HEK293 (cell line): ENCODE data around the gene COL9A3.
A peak's percentile ranks its signal among the peaks of the same experiment; 100 is the strongest.

Experiments used
- CTCF ChIA-PET: fragments of 350-600 bp; formaldehyde crosslinking; extraction: SDS; loops from one replicate; lab custom pipeline; 2021; ENCODE audit warnings: antibody characterized with exemption; lab: Yijun Ruan, JAX
- POLR2A ChIA-PET: fragments of 300-600 bp; formaldehyde crosslinking; extraction: SDS; loops from one replicate; lab custom pipeline; 2020; ENCODE audit warnings: antibody characterized with exemption, inconsistent platforms; lab: Yijun Ruan, JAX
- H3K27ac ChIP-seq: fragments of 200-500 bp; sonication (Bioruptor generic); 2 replicates; pipeline ENCODE4 v1.5.1; 2014; ENCODE audit warnings: low read depth, low read length, control low read depth, inconsistent platforms; ENCODE audit errors: extremely low read depth
- H3K36me3 ChIP-seq, 2 experiments: fragments of 200-500 bp in 1 of 2; sonication (Bioruptor generic) in 1 of 2; 1 replicate in 1 of 2; 2 replicates in 1 of 2; pipeline ENCODE4 v1.5.1; 2014 to 2017; ENCODE audit warnings: inconsistent platforms in 2 of 2, low read length in 2 of 2; ENCODE audit not compliant: control insufficient read depth in 2 of 2, insufficient read depth in 1 of 2
- H3K4me1 ChIP-seq: fragments of 200-500 bp; sonication (Bioruptor generic); 2 replicates; pipeline ENCODE4 v1.5.1; 2014; ENCODE audit warnings: mild to moderate bottlenecking, low read length, inconsistent platforms; ENCODE audit not compliant: control insufficient read depth, insufficient read depth
- H3K4me3 ChIP-seq: 2 replicates; pipeline ENCODE4 v1.5.1; 2011; ENCODE audit warnings: low read depth, mild to moderate bottlenecking, control low read depth, low read length, moderate library complexity
- H3K9me3 ChIP-seq: fragments of 200-500 bp; sonication (Bioruptor generic); 2 replicates; pipeline ENCODE4 v1.5.1; 2014; ENCODE audit warnings: low read depth, low read length, inconsistent platforms; ENCODE audit not compliant: control insufficient read depth, insufficient read depth
- BCL11A ChIP-seq: fragments of 450-650 bp; formaldehyde crosslinking; IDR thresholded peaks from 2 replicates; pipeline ENCODE4 v1.5.1; 2016; ENCODE audit warnings: low read depth, missing biosample characterization, missing genetic modification characterization
- GLIS1 ChIP-seq: fragments of 450-650 bp; formaldehyde crosslinking; IDR thresholded peaks from 2 replicates; pipeline ENCODE4 v1.5.1; 2016; ENCODE audit warnings: missing biosample characterization, missing genetic modification characterization
- HOXC10 ChIP-seq: sonication (generic); formaldehyde crosslinking; IDR thresholded peaks from 2 replicates; pipeline ENCODE4 v1.8.1; 2023; ENCODE audit warnings: mild to moderate bottlenecking, missing genetic modification reagents
- SP3 ChIP-seq: fragments of 450-650 bp; formaldehyde crosslinking; IDR thresholded peaks from 2 replicates; pipeline ENCODE4 v1.5.1; 2016; ENCODE audit warnings: missing biosample characterization, missing genetic modification characterization
- SP7 ChIP-seq: fragments of 450-650 bp; formaldehyde crosslinking; IDR thresholded peaks from 2 replicates; pipeline ENCODE4 v1.5.1; 2016; ENCODE audit warnings: missing biosample characterization, missing genetic modification characterization
- ZBTB8A ChIP-seq: fragments of 450-650 bp; formaldehyde crosslinking; IDR thresholded peaks from 2 replicates; pipeline ENCODE4 v1.5.1; 2016; ENCODE audit warnings: missing biosample characterization, missing genetic modification characterization
- ZFP37 ChIP-seq: fragments of 450-650 bp; formaldehyde crosslinking; IDR thresholded peaks from 2 replicates; pipeline ENCODE4 v1.5.1; 2016; ENCODE audit warnings: missing biosample characterization, missing genetic modification characterization
- ZNF140 ChIP-seq: fragments of 450-650 bp; formaldehyde crosslinking; IDR thresholded peaks from 2 replicates; pipeline ENCODE4 v1.5.1; 2016; ENCODE audit warnings: missing biosample characterization, missing genetic modification characterization
- ZNF2 ChIP-seq: fragments of 450-650 bp; formaldehyde crosslinking; IDR thresholded peaks from 2 replicates; pipeline ENCODE4 v1.5.1; 2016; ENCODE audit warnings: missing biosample characterization, missing genetic modification characterization
- ZNF211 ChIP-seq: fragments of 450-650 bp; formaldehyde crosslinking; IDR thresholded peaks from 2 replicates; pipeline ENCODE4 v1.5.1; 2016; ENCODE audit warnings: low read depth, missing biosample characterization, missing genetic modification characterization
- ZNF521 ChIP-seq: fragments of 450-650 bp; formaldehyde crosslinking; IDR thresholded peaks from 2 replicates; pipeline ENCODE4 v1.5.1; 2017; ENCODE audit warnings: missing biosample characterization, mild to moderate bottlenecking, missing genetic modification characterization
- ZNF571 ChIP-seq: fragments of 450-650 bp; formaldehyde crosslinking; IDR thresholded peaks from 2 replicates; pipeline ENCODE4 v1.5.0; 2017; ENCODE audit warnings: missing biosample characterization, missing genetic modification characterization
- ZNF621 ChIP-seq: fragments of 450-650 bp; formaldehyde crosslinking; IDR thresholded peaks from 2 replicates; pipeline ENCODE4 v1.5.1; 2017; ENCODE audit warnings: missing biosample characterization, missing genetic modification characterization
- ZNF660 ChIP-seq: fragments of 450-650 bp; IDR thresholded peaks from 2 replicates; pipeline ENCODE4 v1.5.1; 2018; ENCODE audit warnings: missing biosample characterization, mild to moderate bottlenecking, missing genetic modification characterization
- ZNF692 ChIP-seq: fragments of 450-650 bp; formaldehyde crosslinking; IDR thresholded peaks from 2 replicates; pipeline ENCODE4 v1.5.1; 2016; ENCODE audit warnings: missing biosample characterization, missing genetic modification characterization
- ZNF76 ChIP-seq: fragments of 450-650 bp; formaldehyde crosslinking; IDR thresholded peaks from 2 replicates; pipeline ENCODE4; 2016; ENCODE audit warnings: low read depth, missing biosample characterization, missing genetic modification characterization, borderline replicate concordance
- ZNF777 ChIP-seq: fragments of 450-650 bp; formaldehyde crosslinking; IDR thresholded peaks from 2 replicates; pipeline ENCODE4 v1.5.1; 2017; ENCODE audit warnings: missing biosample characterization, missing genetic modification characterization, borderline replicate concordance
- ZNF830 ChIP-seq: fragments of 450-650 bp; IDR thresholded peaks from 2 replicates; pipeline ENCODE4 v1.5.0; 2018; ENCODE audit warnings: missing biosample characterization, missing genetic modification characterization, low read depth, mild to moderate bottlenecking, moderate library complexity
- ZNF843 ChIP-seq: fragments of 450-650 bp; formaldehyde crosslinking; IDR thresholded peaks from 2 replicates; pipeline ENCODE4 v1.5.1; 2016; ENCODE audit warnings: missing biosample characterization, missing genetic modification characterization
- ZSCAN23 ChIP-seq: fragments of 450-650 bp; formaldehyde crosslinking; IDR thresholded peaks from 2 replicates; pipeline ENCODE4 v1.5.1; 2016; ENCODE audit warnings: missing biosample characterization, missing genetic modification characterization
- ZSCAN4 ChIP-seq: fragments of 450-650 bp; formaldehyde crosslinking; IDR thresholded peaks from 2 replicates; pipeline ENCODE4 v1.5.1; 2017; ENCODE audit warnings: missing biosample characterization, missing genetic modification characterization

The COL9A3 gene

DNA sequence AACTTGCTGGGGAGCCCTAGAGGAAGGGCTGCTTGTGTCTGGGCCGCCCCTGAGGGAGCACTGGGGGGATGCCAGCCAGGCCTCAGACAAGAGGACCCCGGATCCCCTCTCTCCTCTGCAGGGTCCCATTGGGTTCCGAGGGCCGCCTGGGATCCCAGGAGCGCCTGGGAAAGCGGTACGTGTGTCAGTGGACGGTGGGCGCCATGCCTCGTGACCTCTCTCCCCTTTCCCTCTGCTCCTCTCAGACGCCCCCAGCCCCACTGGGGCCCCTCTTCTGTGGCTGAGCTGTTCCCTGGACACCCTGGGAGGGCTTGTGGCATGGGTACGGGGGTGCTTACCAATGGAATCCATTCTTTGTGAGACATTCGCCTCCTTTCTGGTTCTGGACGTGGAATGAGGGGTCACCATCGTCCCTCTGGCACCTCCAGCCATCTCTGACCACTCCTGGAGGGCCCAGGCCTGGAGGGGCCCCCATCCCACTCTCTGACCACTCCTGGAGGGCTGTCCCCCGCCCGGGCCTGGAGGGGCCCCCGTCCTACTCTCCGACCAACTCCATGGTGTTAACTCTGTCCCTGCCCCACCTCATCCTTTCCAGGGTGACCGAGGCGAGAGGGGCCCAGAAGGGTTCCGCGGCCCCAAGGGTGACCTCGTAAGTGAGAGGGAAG is 9.9 kb downstream of the COL9A3 start (continued):
- TF ChIP-seq ZSCAN23: no peak
- no peak for TF ChIP-seq ZNF521
- TF ChIP-seq ZNF76 (tag by site-specific recombination): no peak
- TF ChIP-seq SP7 (tag by site-specific recombination): no peak
- TF ChIP-seq ZNF211 (tag by site-specific recombination): no peak
- TF ChIP-seq ZNF621 (tag by site-specific recombination): no peak
- TF ChIP-seq ZNF692: no peak
- no peak for TF ChIP-seq ZNF140 (tag by site-specific recombination)
- TF ChIP-seq BCL11A (tag by site-specific recombination): no peak

DNA sequence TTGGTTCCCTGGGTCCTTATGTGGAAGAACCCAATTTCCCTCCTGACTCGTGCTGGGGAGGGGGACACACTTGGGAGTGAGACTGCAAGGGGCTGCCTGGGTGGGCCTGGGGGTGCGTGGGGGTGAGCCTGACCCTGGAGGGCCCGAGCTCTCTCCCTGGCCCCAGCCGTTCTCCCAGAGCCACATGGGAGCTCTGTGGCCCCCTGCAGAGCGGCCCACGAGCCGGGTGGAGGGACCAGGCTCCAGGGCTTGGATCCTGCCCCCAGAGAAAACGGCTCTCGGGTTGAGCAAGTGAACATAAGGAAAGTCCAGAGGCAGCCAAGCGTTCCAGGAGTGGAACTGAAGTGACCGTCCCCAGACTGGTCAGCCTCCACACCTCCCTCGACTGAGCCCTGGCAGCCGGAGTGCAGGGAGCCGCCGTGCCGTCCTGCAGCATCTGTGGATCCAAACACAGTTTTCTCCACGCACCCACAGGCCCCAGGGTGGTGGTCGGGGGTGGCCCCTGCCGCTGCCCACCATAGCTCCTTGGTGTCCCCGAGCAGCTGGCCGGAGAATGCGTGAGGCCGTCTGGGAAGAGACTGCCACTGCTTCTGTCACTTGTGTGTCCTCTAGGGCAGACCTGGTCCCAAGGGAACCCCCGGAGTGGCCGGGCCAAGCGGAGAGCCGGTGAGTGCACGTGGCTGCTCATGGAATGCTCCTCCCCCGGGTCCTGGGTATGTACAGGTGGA is 10.6 kb downstream of the COL9A3 start:
- Histone ChIP-seq H3K9me3 (no peaks in the 10 kb centered on the region), H3K36me3 (no peaks in the 10 kb centered on the region), H3K27ac (no peak overlapping the region), H3K4me3 (no peak overlapping the region), H3K4me1 (no peaks in the 10 kb centered on the region; the same call in 1 of the 2 replicates)
- CTCF ChIA-PET: no interaction called here
- TF ChIP-seq ZNF830 (tag by site-specific recombination): no peak
- TF ChIP-seq ZSCAN4 (tag by site-specific recombination): no peak
- 0 out of 2 replicates have a peak, but pooled peaks have one; percentile 11 for TF ChIP-seq GLIS1 (tag by site-specific recombination)
- TF ChIP-seq ZFP37 (tag by site-specific recombination): no peak
- POLR2A ChIA-PET: no interaction called here

- Histone ChIP-seq H3K9me3 (no peaks in the 10 kb centered on the region), H3K27ac (no peak overlapping the region), H3K4me3 (no peak overlapping the region), H3K4me1 (no peaks in the 10 kb centered on the region; the same call in 1 of the 2 replicates), H3K36me3 (no peaks in the 10 kb centered on the region)
- TF ChIP-seq ZNF660 (tag by site-specific recombination) (no peak), ZBTB8A (tag by site-specific recombination) (peak; percentile 28; the same call in 1 of the 2 replicates)
- ChIA-PET POLR2A (no interaction called here), CTCF (no interaction called here)
Observed at GRCh38 chr20:62828051-62828450, 11.2 kb downstream of the COL9A3 start.

DNA sequence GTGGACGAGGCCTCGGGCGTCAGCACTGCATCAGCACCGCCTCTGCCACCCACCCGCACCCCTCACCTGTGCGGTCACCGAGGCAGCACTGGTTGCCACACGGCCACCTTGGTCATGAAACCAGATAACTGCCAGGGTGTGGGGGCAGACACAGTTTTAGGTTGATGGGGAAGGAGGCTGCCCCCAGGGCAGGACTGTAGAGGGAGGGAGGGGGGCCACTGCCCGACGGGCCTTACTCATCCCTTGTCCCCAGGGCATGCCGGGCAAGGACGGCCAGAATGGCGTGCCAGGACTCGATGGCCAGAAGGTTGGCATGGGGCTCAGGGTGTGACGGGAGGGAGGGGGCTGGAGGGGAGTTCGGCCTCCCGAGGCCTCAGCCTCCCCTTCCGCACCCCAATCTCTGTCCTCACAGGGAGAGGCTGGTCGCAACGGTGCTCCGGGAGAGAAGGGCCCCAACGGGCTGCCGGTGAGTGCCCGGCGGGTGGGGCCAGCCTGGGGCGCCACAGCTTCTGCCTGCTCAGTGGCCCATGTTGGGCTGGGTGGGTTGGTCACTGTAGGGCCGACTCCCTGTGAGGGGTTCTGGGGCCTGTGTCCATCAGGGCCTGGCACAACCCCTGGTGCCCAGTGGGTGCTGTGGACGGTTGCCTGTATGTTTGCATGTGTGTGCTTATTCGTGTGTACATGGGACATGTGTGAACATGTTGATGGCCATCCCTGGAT is 11.8 kb downstream of the COL9A3 start:
- CTCF ChIA-PET: no interaction called here
- Histone ChIP-seq H3K9me3 (no peaks in the 10 kb centered on the region), H3K36me3 (no peaks in the 10 kb centered on the region), H3K4me1 (no peaks in the 10 kb centered on the region; the same call in 1 of the 2 replicates), H3K4me3 (no peak overlapping the region), H3K27ac (no peak overlapping the region)
- TF ChIP-seq ZNF777 (tag by site-specific recombination) (no peak), HOXC10 (no peak), ZNF571 (tag by site-specific recombination) (no peak), ZSCAN23 (no peak), SP3 (tag by site-specific recombination) (no peak), ZNF843 (tag by site-specific recombination) (no peak), ZNF2 (tag by site-specific recombination) (no peak)
- POLR2A ChIA-PET: no interaction called here
